Neural cell (in vitro differentiated cells): Measurements from ENCODE around the gene TIMM44. TPM values are rescaled to one million over a fixed set of nuclear protein-coding genes. Genes with fewer than 3 reads are reported as not detected.

Experiments
- H2AFZ ChIP-seq: fragments of 200-600, 300-800 bp; sonication (generic), shearing (Covaris generic); 2 replicates; pipeline ENCODE4 v1.6.0; 2014; ENCODE audit warnings: low read depth, mild to moderate bottlenecking, antibody characterized with exemption, low read length, moderate library complexity
- H3F3A ChIP-seq: fragments of 200-600 bp; shearing (Covaris generic); 2 replicates; pipeline ENCODE4 v1.6.1; 2016; ENCODE audit warnings: mild to moderate bottlenecking, moderate library complexity, mixed read lengths, antibody characterized with exemption, low read length; ENCODE audit not compliant: insufficient read depth, poor library complexity, severe bottlenecking
- H3K27ac ChIP-seq: fragments of 200-600, 300-800 bp; sonication (generic), shearing (Covaris generic); 2 replicates; pipeline ENCODE4 v1.5.1; 2014; ENCODE audit warnings: mild to moderate bottlenecking, low read length, moderate library complexity
- H3K27me3 ChIP-seq: fragments of 300-800, 200-600 bp; sonication (generic), shearing (Covaris generic); 2 replicates; pipeline ENCODE4 v1.6.0; 2014; ENCODE audit warnings: mild to moderate bottlenecking, low read depth, low read length, moderate library complexity; ENCODE audit not compliant: insufficient read depth
- H3K36me3 ChIP-seq: fragments of 300-800, 200-600 bp; sonication (generic), shearing (Covaris generic); 2 replicates; pipeline ENCODE4 v1.5.1; 2014; ENCODE audit warnings: mild to moderate bottlenecking, antibody characterized with exemption, low read length, moderate library complexity; ENCODE audit not compliant: insufficient read depth
- H3K4me2 ChIP-seq: fragments of 300-800, 200-600 bp; sonication (generic), shearing (Covaris generic); 2 replicates; pipeline ENCODE4 v1.6.0; 2014; ENCODE audit warnings: mild to moderate bottlenecking, low read length
- H3K4me3 ChIP-seq: fragments of 300-800, 200-600 bp; sonication (generic), shearing (Covaris generic); 2 replicates; pipeline ENCODE4 v1.5.1; 2014; ENCODE audit warnings: mild to moderate bottlenecking, low read length, moderate library complexity
- H3K79me2 ChIP-seq: fragments of 200-600 bp; shearing (Covaris generic); replicated peaks from 2 replicates; pipeline ENCODE4 v1.6.0; 2014; ENCODE audit warnings: mild to moderate bottlenecking, low read length, moderate library complexity; ENCODE audit not compliant: insufficient read depth
- H3K9ac ChIP-seq: fragments of 300-800, 200-600 bp; sonication (generic), shearing (Covaris generic); 2 replicates; pipeline ENCODE4 v1.6.1; 2016; ENCODE audit warnings: mild to moderate bottlenecking, low read length, mixed read lengths
- H3K9me2 ChIP-seq: fragments of 200-600 bp; shearing (Covaris generic); 2 replicates; pipeline ENCODE4 v1.6.1; 2016; ENCODE audit warnings: mild to moderate bottlenecking, low read length, mixed read lengths; ENCODE audit not compliant: insufficient read depth
- H3K9me3 ChIP-seq: fragments of 200-600, 300-800 bp; sonication (generic), shearing (Covaris generic); 2 replicates; pipeline ENCODE4 v1.6.1; 2016; ENCODE audit warnings: mild to moderate bottlenecking, mixed run types, low read length, moderate library complexity, mixed read lengths
- H4K20me1 ChIP-seq: fragments of 200-600 bp; shearing (Covaris generic); 2 replicates; pipeline ENCODE4 v1.6.1; 2016; ENCODE audit warnings: mild to moderate bottlenecking, mixed run types; ENCODE audit not compliant: insufficient read depth
- CTCF ChIP-seq: fragments of 450-650 bp; IDR thresholded peaks from 2 replicates; pipeline ENCODE4 v1.5.1; 2014; ENCODE audit warnings: antibody characterized with exemption, mild to moderate bottlenecking, moderate library complexity; ENCODE audit not compliant: poor library complexity, severe bottlenecking
- EP300 ChIP-seq: fragments of 450-650 bp; conservative IDR thresholded peaks from 2 replicates; pipeline ENCODE4 v1.6.1; 2014; ENCODE audit warnings: antibody characterized with exemption, mild to moderate bottlenecking, moderate library complexity; ENCODE audit not compliant: poor library complexity, severe bottlenecking
- EZH2 ChIP-seq: fragments of 200-600, 300-800 bp; shearing (Covaris generic), sonication (generic); IDR thresholded peaks from 2 replicates; pipeline ENCODE4 v1.6.1; 2014; ENCODE audit warnings: antibody characterized with exemption, low read length, borderline replicate concordance, mild to moderate bottlenecking; ENCODE audit not compliant: insufficient read depth, poor library complexity, severe bottlenecking
- MXI1 ChIP-seq: fragments of 450-650 bp; conservative IDR thresholded peaks from 2 replicates; pipeline ENCODE4 v1.6.1; 2014; ENCODE audit warnings: antibody characterized with exemption, mild to moderate bottlenecking; ENCODE audit not compliant: poor library complexity, severe bottlenecking
- POLR2AphosphoS5 ChIP-seq: IDR thresholded peaks from 2 replicates; pipeline ENCODE4 v1.6.1; 2012
- RAD21 ChIP-seq: fragments of 450-650 bp; conservative IDR thresholded peaks from 2 replicates; pipeline ENCODE4 v1.6.1; 2014; ENCODE audit warnings: antibody characterized with exemption, mild to moderate bottlenecking, moderate library complexity
- REST ChIP-seq: IDR thresholded peaks from 2 replicates; pipeline ENCODE4 v1.6.1; 2012; ENCODE audit warnings: borderline replicate concordance
- SMC3 ChIP-seq: fragments of 450-650 bp; conservative IDR thresholded peaks from 2 replicates; pipeline ENCODE4 v1.6.1; 2014; ENCODE audit warnings: antibody characterized with exemption, mild to moderate bottlenecking, moderate library complexity; ENCODE audit not compliant: poor library complexity
- TAF1 ChIP-seq: IDR thresholded peaks from 2 replicates; pipeline ENCODE4 v1.6.1; 2012; ENCODE audit warnings: low read depth
- polyA plus RNA-seq: library from polyadenylated mRNA; depleted of rRNA; stranded (reverse); fragments of >200 nt; gene quantifications from 2 replicates; pipeline ENCODE4 v1.2.3, GENCODE V29; 2014

Gene TIMM44
- polyA plus RNA-seq, 1 donor from 2014 or later: 48.3 TPM

GRCh38 chr19:7904074-7905020 lies 39.1 kb downstream of the TIMM44 start:
- Histone ChIP-seq H3K4me2 (peak overlapping the region; percentile 46), H3K27ac (peak overlapping the region; percentile 76), H4K20me1 (no peaks in the 10 kb centered on the region), H3K79me2 (peaks cover 22% of the 10 kb centered on the region), H3K9ac (peak overlapping the region; percentile 88), H3F3A (no peaks in the 10 kb centered on the region), H3K9me3 (no peaks in the 10 kb centered on the region), H3K4me3 (peak overlapping the region; percentile 95), H3K9me2 (no peaks in the 10 kb centered on the region), H3K36me3 (no peaks in the 10 kb centered on the region), H3K27me3 (no peaks in the 10 kb centered on the region), H2AFZ (no peak overlapping the region)
- TF ChIP-seq EP300 (no peak), MXI1 (peak; percentile 20)

DNA sequence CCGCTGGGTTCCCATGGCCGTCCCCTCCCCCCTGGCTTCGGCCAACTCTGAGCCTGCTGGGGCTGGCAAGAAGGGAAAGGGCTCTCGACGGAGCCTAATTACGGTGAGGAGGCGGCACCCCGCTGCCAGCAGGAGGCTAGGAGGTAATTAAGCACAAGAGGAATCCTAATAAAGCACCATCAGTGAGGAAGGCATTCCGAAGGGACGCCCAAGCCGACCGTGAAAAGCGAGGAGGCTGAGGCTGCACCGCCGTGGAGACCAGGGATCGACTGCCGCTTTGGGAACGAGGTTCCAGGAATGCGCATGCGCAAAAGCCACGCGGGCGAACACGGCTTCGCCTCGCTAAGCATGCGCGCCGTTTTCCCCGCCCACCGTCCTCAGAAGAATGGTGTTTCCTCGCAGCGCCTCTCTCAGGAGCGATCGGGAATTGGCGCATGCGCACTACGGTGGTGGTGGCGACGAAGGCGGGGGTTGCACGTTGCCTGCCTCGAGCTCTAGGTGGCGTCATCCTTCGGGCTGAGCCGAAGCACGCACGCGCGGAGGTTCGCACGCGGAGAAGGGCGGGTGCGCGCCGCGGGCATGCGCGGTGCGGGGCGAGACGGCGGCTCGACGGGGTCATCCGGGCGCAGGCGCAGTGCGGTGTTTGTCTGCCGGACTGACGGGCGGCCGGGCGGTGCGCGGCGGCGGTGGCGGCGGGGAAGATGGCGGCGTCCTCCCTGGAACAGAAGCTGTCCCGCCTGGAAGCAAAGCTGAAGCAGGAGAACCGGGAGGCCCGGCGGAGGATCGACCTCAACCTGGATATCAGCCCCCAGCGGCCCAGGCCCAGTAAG lies 40.0 kb downstream of the TIMM44 start, which contains the start of gene MAP2K7:
Gene MAP2K7, plus strand, starts transcription at position 634 of the 830 bp plus-strand sequence. Its CDS starts 68 bp downstream, at position 702.
- peaks cover 22% of the 10 kb centered on the region for H3K79me2 ChIP-seq
- H3K9ac ChIP-seq: peak within 1 kb of the TSS; percentile 88
- H3K27ac ChIP-seq: peak within 1 kb of the TSS; percentile 85
- no peaks in the 10 kb centered on the region for H4K20me1 ChIP-seq
- no peaks in the 10 kb centered on the region for H3K36me3 ChIP-seq
- peak within 1 kb of the TSS; percentile 88 for H3K4me2 ChIP-seq
- no peaks in the 10 kb centered on the region for H3K9me3 ChIP-seq
- no peaks in the 10 kb centered on the region for H3F3A ChIP-seq
- no peaks in the 10 kb centered on the region for H3K9me2 ChIP-seq
- TF ChIP-seq EZH2 (no peak), REST (peak; percentile 76), CTCF (peak; percentile 100), RAD21 (peak; percentile 79), SMC3 (peak; percentile 76), EP300 (peak; percentile 34), MXI1 (peak; percentile 85), POLR2AphosphoS5 (peak; percentile 90), TAF1 (peak; percentile 76)
- H3K27me3 ChIP-seq: no peaks in the 10 kb centered on the region
- H2AFZ ChIP-seq: peak within 1 kb of the TSS; percentile 80
- peak within 1 kb of the TSS; percentile 95 for H3K4me3 ChIP-seq
